8988T (cell line): Measurements from ENCODE around the gene LAMA1.
"Not testable (repeated sequence)": the region's sequence is repeated elsewhere in the genome, so short reads cannot be mapped to it uniquely, and the experiment has no call there.

ENCODE experiments used
- DNase-seq: peaks from one replicate; pipeline ENCODE4 v3.0.0; 2011

Gene LAMA1

DNA sequence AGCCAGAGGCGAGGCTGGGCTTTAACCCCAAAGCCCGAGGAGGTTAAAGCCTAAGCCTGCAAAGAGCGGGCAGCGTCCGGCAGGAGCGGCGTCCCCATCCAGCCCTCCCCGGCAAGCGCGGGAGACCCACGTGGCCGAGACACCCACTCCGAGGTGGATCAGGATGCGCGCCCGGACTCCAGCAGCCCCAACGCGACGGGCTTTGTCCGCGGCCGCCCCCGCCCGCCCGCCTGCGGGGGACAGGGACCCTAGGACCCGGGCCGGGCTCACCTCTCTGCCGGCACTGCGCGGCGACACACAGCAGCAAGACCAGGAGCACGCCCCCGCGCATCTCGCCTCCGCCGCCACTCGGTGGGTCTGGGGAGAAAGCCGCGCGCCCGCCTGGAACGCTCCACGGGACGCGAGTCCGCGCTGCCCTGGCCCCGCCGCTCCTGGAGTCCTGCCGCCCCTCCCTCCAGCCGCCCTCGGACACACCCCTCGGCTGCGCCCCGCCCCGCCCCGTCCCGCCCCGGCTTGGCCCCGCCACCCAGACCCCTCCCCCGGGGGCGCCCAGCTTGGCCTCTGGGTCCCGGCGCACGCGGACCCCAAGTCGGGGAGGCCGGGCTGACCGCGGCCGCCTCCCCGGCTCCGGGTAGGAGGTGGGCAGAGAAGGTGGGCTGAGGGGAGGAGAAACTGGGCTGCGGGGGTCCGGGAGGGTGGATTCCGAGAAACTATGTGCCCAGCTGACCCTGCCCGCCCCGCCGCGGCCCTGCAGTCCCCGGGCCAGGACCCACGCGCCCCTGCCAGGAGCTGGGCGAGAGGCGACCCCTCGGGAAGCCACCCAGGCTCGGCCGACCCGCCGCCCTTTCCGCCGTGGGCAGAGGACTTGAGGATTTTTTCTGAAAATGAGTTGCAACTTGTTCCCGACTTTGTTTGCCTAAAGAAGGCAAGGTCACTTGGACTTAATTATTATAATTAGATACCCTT, at the start of gene LAMA1:
TSS of gene LAMA1 (minus strand) at position 408 of the 966 bp plus-strand sequence. CDS start at position 331, 77 bp downstream.
- DNase-seq, result no peak

GRCh38 chr18:7165846-7166393, 48.3 kb upstream of the LAMA1 start:
- DNase-seq, result no peak

DNA sequence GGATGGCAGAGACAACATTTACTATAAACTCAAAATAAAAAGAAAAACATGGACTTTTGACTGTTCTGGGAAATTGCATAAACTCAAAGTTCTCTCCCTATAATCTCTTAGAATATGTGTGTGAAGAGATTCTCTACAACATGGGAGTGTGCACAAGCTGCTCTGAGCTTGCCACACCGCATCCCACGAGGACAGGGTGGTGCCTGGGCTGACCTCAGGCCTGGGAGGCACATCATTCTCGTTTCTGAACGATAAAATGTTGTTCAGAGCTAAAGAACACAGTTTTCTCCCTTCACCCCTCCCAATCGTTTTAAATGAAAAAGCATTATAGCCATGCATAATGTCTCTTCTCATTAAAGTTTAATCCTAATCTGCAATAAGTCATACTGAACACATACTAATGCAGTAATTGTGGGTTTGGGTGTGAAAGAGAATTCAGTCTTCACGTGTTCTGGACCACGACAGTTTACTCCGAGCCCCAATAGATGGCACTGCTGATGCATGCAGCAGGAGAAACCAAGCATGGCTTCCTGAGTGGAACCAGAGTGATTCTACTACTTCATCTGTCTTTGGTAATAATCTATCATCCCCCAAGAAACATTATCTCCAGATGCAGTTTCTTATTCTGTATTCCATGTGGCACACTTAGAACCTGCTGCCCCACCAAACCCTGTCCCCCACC, 46.9 kb upstream of the LAMA1 start:
- no peak for DNase-seq

DNA sequence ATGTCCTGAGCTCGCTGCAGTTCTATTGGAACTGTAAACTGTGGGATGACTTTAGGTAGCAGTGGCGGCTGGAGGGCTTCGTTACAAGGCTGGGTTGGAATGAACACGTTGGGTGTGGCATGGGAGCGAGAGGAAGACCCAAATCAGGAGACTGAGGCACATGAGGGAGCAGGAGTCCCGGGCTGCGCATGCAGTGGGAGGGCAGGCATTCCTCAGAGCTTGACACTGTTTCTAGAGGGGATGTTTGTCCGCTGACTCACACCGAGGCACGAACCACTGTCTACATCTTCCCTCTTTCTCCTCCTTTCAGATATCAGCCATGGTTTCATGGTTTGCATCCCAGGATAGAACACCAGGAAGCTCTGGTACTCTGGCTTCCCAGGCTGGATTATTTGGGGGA, 40.6 kb upstream of the LAMA1 start:
- DNase-seq, result no peak

GRCh38 chr18:7157760-7158159, 40.2 kb upstream of the LAMA1 start:
- DNase-seq, result no peak

DNA sequence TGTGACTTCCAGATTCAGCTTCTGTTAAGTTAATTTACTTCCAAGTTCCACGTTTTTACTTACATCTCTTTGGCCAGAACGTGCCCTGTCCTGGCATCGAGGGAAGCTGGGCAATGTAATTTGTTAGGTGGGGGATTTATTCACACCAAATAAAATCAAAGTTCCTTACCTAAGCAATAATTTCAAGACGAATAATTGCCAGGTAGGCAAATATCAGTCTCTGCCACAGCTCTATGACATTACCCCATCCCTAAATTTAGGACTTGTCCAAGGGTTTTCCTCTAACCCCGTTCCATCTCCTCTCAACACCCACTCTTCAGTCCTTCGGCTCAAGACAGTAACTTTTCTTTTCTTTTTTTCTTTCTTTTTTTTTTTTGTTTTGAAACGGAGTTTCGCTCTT, 38.3 kb upstream of the LAMA1 start:
- DNase-seq, result no peak

DNA sequence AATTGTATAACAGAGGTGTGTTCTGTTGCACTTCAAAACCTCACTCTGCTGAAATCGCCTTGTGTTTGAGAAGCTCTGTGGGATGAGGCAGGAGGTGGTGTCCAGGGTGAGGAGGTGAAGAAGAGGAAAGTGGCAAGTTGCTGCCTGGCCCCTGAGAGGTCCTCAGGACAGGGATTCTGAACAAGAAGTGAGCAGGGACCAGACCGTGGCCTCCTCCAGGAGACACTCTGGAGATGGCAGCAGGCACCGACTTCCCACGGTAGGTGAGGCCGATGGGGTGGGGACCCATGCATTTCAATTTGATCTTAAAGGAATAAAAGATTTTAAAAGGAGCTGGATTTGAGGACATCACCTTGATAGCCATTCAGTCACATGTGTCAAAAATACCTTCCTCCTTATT, 37.5 kb upstream of the LAMA1 start:
- DNase-seq, result no peak

- DNase-seq, result no peak
Measured at GRCh38 chr18:7152440-7152839, 34.8 kb upstream of the LAMA1 start.

DNA sequence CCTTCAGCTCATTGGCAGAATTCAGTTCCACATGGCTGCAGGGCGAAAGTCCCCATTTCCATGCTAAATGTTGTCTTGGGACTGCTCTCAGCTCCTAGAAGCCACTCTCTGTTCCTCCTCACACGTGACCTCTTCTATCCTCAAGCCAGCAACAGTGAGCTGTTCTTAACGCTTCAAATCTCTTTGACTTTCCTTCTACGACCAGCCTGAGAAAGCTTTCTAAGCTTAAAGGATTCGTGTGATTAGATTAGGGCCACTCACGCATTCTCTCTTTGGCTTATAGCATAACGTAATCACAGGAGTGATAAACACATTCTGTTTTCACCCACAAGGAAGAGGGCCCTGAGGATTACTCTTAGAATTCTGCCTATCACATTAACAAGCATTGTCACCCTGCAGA, 29.8 kb upstream of the LAMA1 start:
- no peak for DNase-seq

DNA sequence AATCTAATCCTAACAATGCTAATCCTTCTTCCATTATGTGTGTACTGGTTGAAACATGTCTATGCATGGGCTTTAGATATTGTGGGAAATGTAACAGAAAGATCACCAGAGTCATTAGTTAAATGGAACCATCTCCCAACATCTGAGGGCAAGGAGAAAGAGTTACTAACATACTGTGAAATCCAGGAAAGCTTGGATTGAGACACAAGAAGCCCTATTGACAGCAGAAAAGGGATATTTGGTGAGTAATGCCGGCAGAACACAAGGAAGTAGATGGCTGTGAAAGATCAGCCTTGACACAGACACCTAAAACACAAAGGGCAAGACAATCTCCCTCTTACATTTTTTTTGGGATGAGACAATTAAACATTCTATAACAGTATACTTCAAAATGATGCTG, 28.5 kb upstream of the LAMA1 start:
- no peak for DNase-seq

DNA sequence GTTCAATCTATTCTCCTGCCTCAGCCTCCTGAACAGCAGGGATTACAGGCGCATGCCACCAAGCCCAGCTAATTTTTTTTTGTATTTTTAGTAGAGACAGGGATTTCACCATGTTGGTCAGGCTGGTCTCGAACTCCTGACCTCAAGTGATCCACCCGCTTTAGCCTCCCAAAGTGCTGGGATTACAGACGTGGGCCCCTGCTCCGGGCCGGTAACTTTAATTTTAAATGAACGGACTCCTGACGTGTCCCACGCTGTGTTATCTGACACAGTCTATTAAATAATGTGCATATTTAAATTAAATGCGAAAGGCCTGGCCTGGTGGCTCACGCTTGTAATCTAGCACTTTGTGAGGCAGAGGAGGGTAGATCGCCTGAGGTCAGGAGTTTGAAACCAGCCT, 27.3 kb upstream of the LAMA1 start:
- not testable (repeated sequence) for DNase-seq

- no peak for DNase-seq
Measured at GRCh38 chr18:7141287-7141686, 23.7 kb upstream of the LAMA1 start.

GRCh38 chr18:7139409-7139808, 21.8 kb upstream of the LAMA1 start:
- no peak for DNase-seq

- no peak for DNase-seq
Measured at GRCh38 chr18:7133181-7133580, 15.6 kb upstream of the LAMA1 start.

DNA sequence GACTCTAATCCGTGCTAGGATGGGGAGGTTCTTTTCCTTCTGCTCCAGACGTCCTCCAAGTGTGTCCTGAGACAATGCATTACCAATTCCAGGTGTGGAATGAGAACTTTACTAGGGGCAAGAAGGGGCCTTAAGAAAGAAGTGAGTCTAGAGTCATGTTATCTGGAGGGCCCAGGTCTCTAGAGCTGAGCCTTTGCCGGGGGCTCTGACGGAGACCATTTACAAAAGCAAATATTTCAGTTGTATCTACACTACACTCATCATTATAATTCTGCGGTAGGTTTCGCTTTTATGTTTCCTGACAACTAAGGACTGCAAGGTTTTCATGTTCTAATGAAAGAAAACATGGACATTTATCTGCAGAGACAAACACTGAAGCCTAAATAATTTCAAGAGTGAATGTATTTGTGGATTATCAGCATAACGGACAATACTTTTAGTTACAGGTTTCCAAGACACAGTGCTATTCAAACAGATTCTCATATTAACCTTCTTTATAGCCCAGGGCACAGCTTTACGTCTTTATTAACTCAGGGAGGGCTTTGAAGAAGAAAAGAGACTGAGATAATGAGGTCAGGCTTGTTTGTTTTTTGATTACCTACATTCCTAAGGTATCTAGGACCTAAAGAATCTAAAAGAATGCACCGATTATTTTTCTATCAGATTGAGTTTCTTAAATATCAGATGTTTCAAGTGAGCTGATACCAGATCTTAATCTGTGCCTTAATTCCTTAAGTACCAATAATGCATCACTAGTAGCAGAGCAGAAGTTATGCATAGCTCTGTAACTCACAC, 15.0 kb upstream of the LAMA1 start:
- DNase-seq, result no peak

DNA sequence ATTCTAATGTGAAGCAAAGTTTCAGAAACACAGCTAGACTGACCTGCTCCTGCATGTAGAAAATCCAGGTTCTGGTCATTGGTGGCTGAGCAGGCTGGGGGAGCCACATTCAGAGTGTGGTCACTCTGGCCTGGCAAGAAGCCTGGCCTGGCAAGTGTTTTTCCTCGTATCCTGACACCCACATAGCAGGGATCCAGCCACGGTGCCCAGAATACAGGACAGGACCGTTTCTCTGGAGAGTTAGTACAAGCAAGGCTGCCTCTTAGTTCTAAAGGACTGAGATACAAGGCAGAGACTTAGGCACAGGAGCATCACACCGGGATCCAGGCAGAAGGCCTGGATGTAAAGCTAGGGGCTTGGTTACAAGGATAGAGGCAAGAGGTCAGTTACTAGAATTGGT, 4.8 kb upstream of the LAMA1 start:
- no peak for DNase-seq

- DNase-seq, result no peak
Measured at GRCh38 chr18:7116792-7117389, 706 bp downstream of the LAMA1 start.

GRCh38 chr18:7116001-7116730, 1.4 kb downstream of the LAMA1 start:
- DNase-seq, result no peak

DNA sequence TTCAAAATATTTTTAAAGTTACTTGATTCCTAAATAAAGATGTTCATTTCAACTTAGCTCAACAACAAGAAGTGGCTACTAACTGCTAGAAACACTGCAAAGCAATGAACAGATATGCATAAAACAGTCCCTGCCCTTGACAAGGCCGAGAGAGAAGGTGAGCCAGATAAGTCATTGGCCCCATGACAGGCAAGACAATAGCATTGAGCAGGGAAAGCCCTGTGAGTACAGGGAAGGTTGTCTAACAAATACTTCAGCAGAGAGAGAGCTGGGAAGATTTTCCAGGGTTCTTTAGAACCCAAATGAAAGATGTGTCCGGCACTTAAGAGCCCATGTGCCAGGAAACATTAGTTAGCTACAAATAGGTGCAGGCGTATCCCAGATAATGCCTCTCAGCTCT, 4.7 kb downstream of the LAMA1 start:
- DNase-seq, result no peak

GRCh38 chr18:7111134-7111533, 6.5 kb downstream of the LAMA1 start:
- no peak for DNase-seq

- DNase-seq, result no peak
Measured at GRCh38 chr18:7105943-7106342, 11.7 kb downstream of the LAMA1 start.

DNA sequence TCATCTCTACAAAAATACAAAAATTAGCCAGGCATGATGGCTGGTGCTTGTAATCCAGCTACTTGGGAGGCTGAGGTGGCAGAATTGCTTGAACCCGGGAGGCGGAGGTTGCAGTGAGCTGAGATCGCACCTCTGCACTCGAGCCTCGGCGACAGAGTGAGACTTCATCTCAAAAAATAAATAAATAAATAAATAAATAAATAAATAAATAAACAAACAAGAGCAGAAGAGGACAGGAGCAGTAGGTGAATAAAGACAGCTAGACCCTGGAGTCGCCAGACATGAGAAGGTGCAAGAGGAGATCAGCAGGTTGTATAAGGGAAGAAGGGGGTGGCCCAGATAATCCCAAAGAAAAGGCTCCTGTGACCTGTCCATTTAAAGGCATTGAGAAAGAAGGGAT, 12.3 kb downstream of the LAMA1 start:
- no peak for DNase-seq
